H1 (cell line): ENCODE measurements around the gene PSME3. TPM values are rescaled to one million over a fixed set of nuclear protein-coding genes. Genes with fewer than 3 reads are reported as not detected.

Source experiments
- ATF3 ChIP-seq: IDR thresholded peaks from 2 replicates; pipeline ENCODE4 v1.6.1; 2011; ENCODE audit warnings: low read depth, mild to moderate bottlenecking, low read length; ENCODE audit not compliant: insufficient read depth
- BCL11A ChIP-seq, 2 experiments: IDR thresholded peaks; one replicate each; pipeline ENCODE4 v1.6.1; 2011; ENCODE audit warnings: low read depth in 2 of 2, low read length in 2 of 2, mild to moderate bottlenecking in 2 of 2
- E2F6 ChIP-seq: IDR thresholded peaks from 2 replicates; pipeline ENCODE4 v1.6.1; 2012; ENCODE audit warnings: inconsistent platforms
- EGR1 ChIP-seq: IDR thresholded peaks from 2 replicates; pipeline ENCODE4 v1.6.1; 2011; ENCODE audit warnings: low read depth, low read length, borderline replicate concordance
- GABPA ChIP-seq: IDR thresholded peaks from 2 replicates; pipeline ENCODE4 v1.6.1; 2011; ENCODE audit warnings: mild to moderate bottlenecking, low read length, moderate library complexity, borderline replicate concordance; ENCODE audit not compliant: insufficient read depth
- GTF2F1 ChIP-seq: IDR thresholded peaks from 2 replicates; pipeline ENCODE4 v1.6.1; 2012; ENCODE audit warnings: low read depth, low read length, improper control_type of control experiment, borderline replicate concordance
- HDAC2 ChIP-seq, 2 experiments: fragments of 300-600 bp in 1 of 2; sonication (generic) in 1 of 2; IDR thresholded peaks; 2 replicates each; pipeline ENCODE4 v1.6.1; 2011 to 2012; ENCODE audit warnings: low read depth in 2 of 2, low read length in 2 of 2, mild to moderate bottlenecking in 2 of 2, moderate library complexity in 2 of 2, borderline replicate concordance in 1 of 2, inconsistent platforms in 1 of 2
- JUN ChIP-seq: IDR thresholded peaks from 2 replicates; pipeline ENCODE4 v1.6.1; 2011; ENCODE audit warnings: low read depth, mild to moderate bottlenecking, improper control_type of control experiment, low read length
- KDM4A ChIP-seq: IDR thresholded peaks from one replicate; pipeline ENCODE4 v1.7.1; 2012; ENCODE audit warnings: low read depth, mild to moderate bottlenecking, moderate library complexity, low read length, inconsistent platforms; ENCODE audit not compliant: severe bottlenecking
- NRF1 ChIP-seq: IDR thresholded peaks from 2 replicates; pipeline ENCODE4 v1.6.1; 2011; ENCODE audit warnings: mild to moderate bottlenecking, low read depth, low read length, improper control_type of control experiment
- PHF8 ChIP-seq: fragments of 200-600 bp; sonication (generic); conservative IDR thresholded peaks from 2 replicates; pipeline ENCODE4 v1.7.1; 2012; ENCODE audit warnings: low read depth, mild to moderate bottlenecking, inconsistent platforms, low read length, moderate library complexity
- POLR2A ChIP-seq, 2 experiments: IDR thresholded peaks; 1 replicate in 1 of 2; 2 replicates in 1 of 2; pipeline ENCODE4 v1.6.1; 2011; ENCODE audit warnings: low read depth in 2 of 2, low read length in 2 of 2, mild to moderate bottlenecking in 2 of 2; ENCODE audit errors: control extremely low read depth in 1 of 2
- POLR2AphosphoS5 ChIP-seq: IDR thresholded peaks from 2 replicates; pipeline ENCODE4 v1.6.1; 2011; ENCODE audit warnings: low read depth, low read length
- RBBP5 ChIP-seq: IDR thresholded peaks from 2 replicates; pipeline ENCODE4 v1.7.1; 2012; ENCODE audit warnings: low read depth, mild to moderate bottlenecking, inconsistent platforms, low read length, moderate library complexity, borderline replicate concordance
- SAP30 ChIP-seq: fragments of 300-600 bp; sonication (generic); IDR thresholded peaks from 2 replicates; pipeline ENCODE4 v1.7.1; 2012; ENCODE audit warnings: low read length, moderate library complexity, mild to moderate bottlenecking, inconsistent platforms; ENCODE audit not compliant: insufficient read depth, insufficient replicate concordance
- SIN3A ChIP-seq, 2 experiments: IDR thresholded peaks in 1 of 2; conservative IDR thresholded peaks in 1 of 2; 2 replicates each; pipeline ENCODE4 v1.6.1; 2011 to 2012; ENCODE audit warnings: low read length in 2 of 2, improper control_type of control experiment in 1 of 2, low read depth in 1 of 2, mild to moderate bottlenecking in 1 of 2
- USF2 ChIP-seq: IDR thresholded peaks from 2 replicates; pipeline ENCODE4 v1.6.1; 2011; ENCODE audit warnings: low read length, improper control_type of control experiment
- ZNF274 ChIP-seq: IDR thresholded peaks from 2 replicates; pipeline ENCODE4 v1.7.0; 2012; ENCODE audit warnings: low read length, borderline replicate concordance; ENCODE audit errors: extremely low read depth
- polyA plus RNA-seq, 7 experiments: library from polyadenylated mRNA; depleted of rRNA in 3 of 7; stranded (reverse) in 5 of 7; unstranded in 2 of 7; fragments of >200 nt in 5 of 7; fragments of 200-250 nt in 2 of 7; gene quantifications; 1 replicate in 5 of 7; 2 replicates in 1 of 7; 4 replicates in 1 of 7; pipeline versions ENCODE4 v1.2.1 to v1.2.3, GENCODE V29; 2011 to 2013; ENCODE audit warnings: missing spikeins in 2 of 7, mixed read lengths in 2 of 7
- total RNA-seq: library from RNA; stranded (reverse); fragmentation: NEBNext Ultra II Directional; extraction: Animal tissue kit (Norgen Biotek cat#: 25700); gene quantifications from 2 replicates; pipeline ENCODE4 v1.2.1, GENCODE V29; 2021
- TF ChIP-seq, protein P1 (sequence below): IDR thresholded peaks from 2 replicates; pipeline ENCODE4 v1.6.1; 2012; ENCODE audit warnings: inconsistent platforms

Gene PSME3
- total and polyA plus RNA-seq, 2 of the 8 experiments (the other 6 are each of a cell fraction or from before 2014, with no cell fraction given) = 149 to 224 TPM

- TF ChIP-seq POLR2AphosphoS5 (peak; percentile 91), RBBP5 (peak; percentile 79; the same call in 1 of the 2 replicates), NRF1 (peak; percentile 42; the same call in 1 of the 2 replicates), HDAC2 (IDR thresholded peaks at IDR 0.05; ENCODE audit: borderline replicate concordance in 1 of 2, low read depth in 2 of 2, low read length in 2 of 2) (peak in 1 of 2 experiments; percentile 66; a peak in 2 of 4 replicates), KDM4A (peak; percentile 94), POLR2A (IDR thresholded peaks at IDR 0.05; ENCODE audit: control extremely low read depth in 1 of 2, low read depth in 2 of 2, low read length in 2 of 2) (peak; percentile 87 to 94), ZNF274 (no peak), SAP30 (peak; percentile 64), PHF8 (peak; percentile 95), EGR1 (no peak), GTF2F1 (no peak), JUN (no peak), USF2 (peak; percentile 52; the same call in 1 of the 2 replicates), BCL11A (IDR thresholded peaks at IDR 0.05; ENCODE audit: low read depth in 2 of 2, low read length in 2 of 2) (no peak), ATF3 (peak; percentile 77), SIN3A (conservative IDR thresholded peaks at IDR 0.05 in 1 of 2, IDR thresholded peaks at IDR 0.05 in 1 of 2; ENCODE audit: low read depth in 1 of 2, low read length in 2 of 2) (peak in 1 of 2 experiments; percentile 70; a peak in 3 of 4 replicates), GABPA (peak; percentile 77; the same call in 1 of the 2 replicates), E2F6 (peak; percentile 78; the same call in 1 of the 2 replicates)
- TF ChIP-seq, protein P1, sequence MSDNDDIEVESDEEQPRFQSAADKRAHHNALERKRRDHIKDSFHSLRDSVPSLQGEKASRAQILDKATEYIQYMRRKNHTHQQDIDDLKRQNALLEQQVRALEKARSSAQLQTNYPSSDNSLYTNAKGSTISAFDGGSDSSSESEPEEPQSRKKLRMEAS = peak; percentile 99
Measured at GRCh38 chr17:42832934-42833766, at the start of gene PSME3 (continued).
